ENCODE data around the gene SERINC4.
"Not testable (repeated sequence)": the region's sequence is repeated elsewhere in the genome, so short reads cannot be mapped to it uniquely, and the experiment has no call there.

SERINC4 gene

DNA sequence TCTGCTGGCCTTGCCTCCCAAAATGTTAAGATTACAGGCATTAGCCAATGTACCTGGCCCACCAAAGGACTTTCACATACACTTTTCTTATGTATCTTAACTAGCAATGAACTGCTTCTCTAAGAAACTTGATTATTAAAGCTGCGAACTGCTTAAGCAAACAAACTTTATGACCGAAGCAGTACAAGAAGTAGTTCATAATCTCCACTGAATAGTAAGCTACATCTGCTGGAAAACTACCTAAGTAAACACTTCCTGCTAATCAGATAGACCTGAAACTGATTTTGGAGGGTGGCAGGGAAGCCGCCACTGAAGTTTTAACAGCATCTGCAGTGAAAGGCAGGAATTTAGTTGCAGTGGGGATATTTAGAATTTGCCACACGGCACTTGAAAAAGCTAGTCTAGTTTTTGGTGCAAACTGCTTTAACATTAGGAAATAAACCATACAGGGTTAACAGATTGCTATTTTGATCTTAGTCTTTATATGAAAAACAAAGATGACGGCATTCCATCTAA is 8.5 kb upstream of the SERINC4 start:
- Histone ChIP-seq H3K4me2 (peak overlapping the region in 3 of 11 experiments; percentile 6 to 71 (median 58); a peak in 5 of 22 replicates), H3K4me1 (peaks cover 0 to 23% (median 4%) of the 10 kb centered on the region in 10 experiments; a peak in 9 of 20 replicates), H3K9ac (no peak overlapping the region), H3K27ac (peak overlapping the region in 1 of 11 experiments; percentile 10; a peak in 2 of 22 replicates), H3K9me3 (replicated peaks in 1 of 11) (no peaks in the 10 kb centered on the region), H3K27me3 (no peaks in the 10 kb centered on the region), H3K4me3 (no peak overlapping the region), H4K20me1 (peaks cover 0 to 12% (median 0%) of the 10 kb centered on the region in 11 experiments; a peak in 5 of 22 replicates), H3K36me3 (peaks cover 92 to 100% (median 99%) of the 10 kb centered on the region in 11 experiments)
- TF ChIP-seq Cebpa-rat (IDR thresholded peaks at IDR 0.05), result no peak

DNA sequence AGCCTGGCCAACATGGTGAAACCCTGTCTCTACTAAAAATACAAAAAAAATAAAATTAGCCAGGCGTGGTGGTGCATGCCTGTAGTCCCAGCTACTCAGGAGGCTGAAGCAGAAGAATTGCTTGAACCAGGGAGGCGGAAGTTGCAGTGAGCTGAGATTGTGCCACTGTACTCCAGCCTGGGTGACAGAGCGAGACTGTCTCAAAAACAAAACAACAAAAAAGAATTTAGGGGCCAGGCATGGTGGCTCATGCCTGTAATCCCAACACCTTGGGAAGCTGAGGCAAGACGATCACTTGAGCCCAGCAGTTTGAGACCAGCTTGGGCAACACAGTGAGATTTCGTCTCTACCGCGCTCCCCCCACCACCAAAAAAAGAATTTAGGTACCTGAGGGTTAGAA is 2.7 kb upstream of the SERINC4 start:
- not testable (repeated sequence) for H3K27me3 ChIP-seq; H3K9ac ChIP-seq; H3K4me2 ChIP-seq; H3K27ac ChIP-seq; H3K9me3 ChIP-seq (replicated peaks in 1 of 11); H3K4me3 ChIP-seq
- H3K36me3 ChIP-seq, result peaks cover 79 to 92% (median 87%) of the 10 kb centered on the region in 11 experiments
- H4K20me1 ChIP-seq, result peaks cover 0 to 14% (median 0%) of the 10 kb centered on the region in 11 experiments; a peak in 8 of 22 replicates
- peaks cover 20 to 37% (median 31%) of the 10 kb centered on the region in 10 experiments for H3K4me1 ChIP-seq

DNA sequence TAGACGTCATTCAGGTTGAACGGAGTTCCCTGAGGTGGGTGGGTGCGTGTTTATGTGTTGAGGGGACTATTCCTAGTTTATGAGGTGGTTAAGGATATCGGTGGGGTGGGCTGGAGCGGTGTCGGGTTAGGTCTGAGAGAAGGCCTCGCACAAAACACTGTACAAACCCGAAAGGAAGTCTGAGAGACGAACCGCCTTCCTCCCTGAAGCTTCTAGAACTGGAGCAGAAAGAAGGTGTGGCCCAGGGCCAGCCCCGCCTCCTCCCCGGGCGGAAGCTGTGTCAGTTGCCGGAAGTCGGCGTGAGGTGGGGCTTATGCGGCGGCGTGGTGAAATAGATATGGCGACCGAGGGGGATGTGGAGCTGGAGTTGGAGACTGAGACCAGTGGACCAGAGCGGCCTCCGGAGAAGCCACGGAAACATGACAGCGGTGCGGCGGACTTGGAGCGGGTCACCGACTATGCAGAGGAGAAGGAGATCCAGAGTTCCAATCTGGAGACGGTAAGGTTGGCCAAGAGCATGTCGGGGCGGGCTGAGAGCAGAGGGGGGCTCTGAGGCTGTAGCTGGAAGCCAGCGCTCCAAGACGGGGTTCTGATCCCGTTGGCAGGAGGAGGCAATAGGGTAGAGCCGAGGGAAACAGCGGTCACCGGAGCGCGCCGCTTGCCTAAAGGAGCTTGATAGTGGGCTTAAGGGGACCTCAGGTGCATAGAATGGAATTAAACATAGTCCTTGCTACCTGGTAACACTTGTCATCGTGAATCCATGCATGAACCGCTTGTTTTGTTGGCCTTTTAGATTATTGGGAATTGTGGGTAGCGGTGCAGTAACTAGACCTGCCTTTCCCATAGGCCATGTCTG is 494 bp upstream of the SERINC4 start, which contains the start of gene HYPK:
Gene HYPK, plus strand, starts transcription at position 314 of the 856 bp plus-strand sequence. Its CDS starts 24 bp downstream, at position 338.
- peak within 1 kb of the TSS; percentile 77 to 92 (median 87) for H3K9ac ChIP-seq
- TF ChIP-seq Cebpa-rat (IDR thresholded peaks at IDR 0.05), result no peak
- H3K4me2 ChIP-seq, result peak within 1 kb of the TSS; percentile 82 to 98 (median 90)
- peaks cover 74 to 92% (median 85%) of the 10 kb centered on the region in 11 experiments for H3K36me3 ChIP-seq
- peaks cover 0 to 6% (median 0%) of the 10 kb centered on the region in 11 experiments; a peak in 1 of 22 replicates for H3K9me3 ChIP-seq (replicated peaks in 1 of 11)
- H4K20me1 ChIP-seq, result peaks cover 0 to 34% (median 18%) of the 10 kb centered on the region in 11 experiments; a peak in 16 of 22 replicates
- peaks cover 20 to 57% (median 34%) of the 10 kb centered on the region in 10 experiments for H3K4me1 ChIP-seq
- H3K27me3 ChIP-seq, result no peaks in the 10 kb centered on the region
- H3K27ac ChIP-seq, result peak within 1 kb of the TSS; percentile 54 to 88 (median 83)
- H3K4me3 ChIP-seq, result peak within 1 kb of the TSS; percentile 80 to 98 (median 90)

DNA sequence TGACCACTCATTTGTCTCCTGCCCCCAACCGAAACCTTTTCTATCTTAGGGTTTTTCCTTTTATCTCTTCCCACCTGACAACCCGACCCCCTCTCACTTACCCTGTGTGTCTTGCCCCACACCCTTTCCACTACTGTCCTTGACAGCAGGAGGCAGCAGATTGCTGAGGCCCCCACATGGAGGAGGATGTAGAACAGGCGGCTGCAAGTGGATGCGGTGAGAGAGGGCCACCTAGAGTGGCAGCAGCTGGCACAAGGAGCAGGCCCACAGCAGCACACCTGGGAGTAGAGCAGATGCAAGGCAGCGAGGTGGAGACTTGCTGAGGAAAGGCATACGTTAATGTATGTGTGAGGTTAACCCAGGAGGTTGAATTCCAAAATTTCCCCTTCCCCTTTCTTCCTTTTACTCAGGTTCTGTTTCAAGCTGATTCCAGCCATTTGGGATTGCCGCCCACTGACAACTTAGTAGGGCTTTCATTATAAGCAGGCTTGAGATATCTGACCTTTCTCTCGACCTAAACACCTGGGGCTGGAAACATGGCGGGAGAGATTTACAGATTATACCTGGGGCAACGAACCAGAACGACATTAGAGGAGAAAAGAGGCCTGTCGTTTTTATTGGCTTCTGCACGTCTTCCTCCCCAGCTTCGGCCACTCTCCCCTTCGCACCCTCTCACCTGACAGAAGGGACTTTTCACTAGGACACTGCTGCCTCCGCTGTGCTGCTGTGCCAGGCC is 643 bp downstream of the SERINC4 start:
- no peak for TF ChIP-seq Cebpa-rat (IDR thresholded peaks at IDR 0.05)
- H3K36me3 ChIP-seq, result peaks cover 74 to 92% (median 85%) of the 10 kb centered on the region in 11 experiments
- H3K9ac ChIP-seq, result peak overlapping the region in 3 of 11 experiments; percentile 91 to 92 (median 92); a peak in 2 of 22 replicates

DNA sequence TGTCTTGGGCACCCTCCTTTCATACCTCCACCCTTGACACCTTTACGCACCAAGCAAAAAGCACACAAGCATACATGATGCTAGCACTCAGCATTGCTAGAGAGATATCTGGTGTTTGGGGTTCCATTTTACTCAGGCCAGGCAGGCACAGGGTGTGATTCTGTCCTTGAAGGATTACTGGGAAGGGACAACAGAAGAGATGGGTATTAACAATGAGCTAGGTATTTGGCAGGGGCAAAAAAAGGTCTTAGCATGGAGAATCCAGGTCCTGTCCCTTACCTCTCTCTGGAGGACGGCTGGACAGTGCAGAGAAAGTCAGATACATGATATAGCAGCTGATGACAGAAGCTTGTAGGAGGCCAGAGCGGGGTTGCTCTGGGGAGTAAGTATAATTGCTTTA is 3.5 kb downstream of the SERINC4 start:
- H4K20me1 ChIP-seq, result peaks cover 23 to 59% (median 46%) of the 10 kb centered on the region in 11 experiments; a peak in 21 of 22 replicates
- H3K4me2 ChIP-seq, result peak overlapping the region in 2 of 11 experiments; percentile 16 to 20; a peak in 2 of 22 replicates
- H3K9ac ChIP-seq, result no peak overlapping the region
- H3K4me1 ChIP-seq, result peaks cover 35 to 77% (median 56%) of the 10 kb centered on the region in 10 experiments
- no peak overlapping the region for H3K4me3 ChIP-seq
- peaks cover 58 to 77% (median 72%) of the 10 kb centered on the region in 11 experiments for H3K36me3 ChIP-seq
- H3K27me3 ChIP-seq, result no peaks in the 10 kb centered on the region
- H3K27ac ChIP-seq, result no peak overlapping the region
- H3K9me3 ChIP-seq (replicated peaks in 1 of 11), result peaks cover 0 to 6% (median 0%) of the 10 kb centered on the region in 11 experiments; a peak in 1 of 22 replicates
- no peak for TF ChIP-seq Cebpa-rat (IDR thresholded peaks at IDR 0.05)

More for the DNA sequence above, 643 bp downstream of the SERINC4 start:
- Histone ChIP-seq H3K27me3 (no peaks in the 10 kb centered on the region), H3K9me3 (replicated peaks in 1 of 11) (peaks cover 0 to 6% (median 0%) of the 10 kb centered on the region in 11 experiments; a peak in 1 of 22 replicates), H4K20me1 (peaks cover 3 to 45% (median 29%) of the 10 kb centered on the region in 11 experiments; a peak in 20 of 22 replicates), H3K27ac (peak overlapping the region; percentile 40 to 88 (median 83); a peak in 20 of 22 replicates), H3K4me3 (0 out of 20 replicates have a peak overlapping the region, but pooled peaks of 1 of the 10 experiments have one; percentile 81), H3K4me1 (peaks cover 23 to 68% (median 45%) of the 10 kb centered on the region in 10 experiments), H3K4me2 (peak overlapping the region; percentile 46 to 95 (median 88); a peak in 19 of 22 replicates)

DNA sequence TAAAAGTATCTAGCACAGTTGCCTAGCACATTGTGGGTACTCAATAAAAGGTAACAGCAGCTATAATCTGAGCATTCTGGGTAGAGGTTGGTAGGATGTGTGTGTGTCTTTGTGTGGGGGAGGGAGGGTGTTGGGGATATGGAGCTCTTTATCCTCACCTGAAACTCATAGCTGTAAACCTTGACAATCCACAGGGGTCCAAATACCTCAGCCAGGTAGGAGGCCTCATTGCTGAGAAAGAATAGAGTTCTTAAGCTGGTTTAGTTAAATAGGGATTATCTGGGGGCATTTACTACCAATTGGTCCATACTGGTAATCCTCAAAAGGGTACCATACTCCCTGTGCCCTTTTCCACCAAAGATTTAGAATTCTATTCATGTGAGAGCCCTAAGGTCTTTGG is 4.0 kb downstream of the SERINC4 start:
- Histone ChIP-seq H3K36me3 (peaks cover 57 to 72% (median 70%) of the 10 kb centered on the region in 11 experiments), H3K9ac (no peak overlapping the region), H3K4me3 (no peak overlapping the region), H3K27me3 (no peaks in the 10 kb centered on the region), H3K4me2 (peak overlapping the region in 1 of 11 experiments; percentile 97; a peak in 2 of 22 replicates), H3K4me1 (peaks cover 35 to 76% (median 55%) of the 10 kb centered on the region in 10 experiments), H4K20me1 (peaks cover 23 to 59% (median 46%) of the 10 kb centered on the region in 11 experiments; a peak in 21 of 22 replicates), H3K27ac (no peak overlapping the region), H3K9me3 (replicated peaks in 1 of 11) (peaks cover 0 to 6% (median 0%) of the 10 kb centered on the region in 11 experiments; a peak in 1 of 22 replicates)
- TF ChIP-seq Cebpa-rat (IDR thresholded peaks at IDR 0.05), result no peak

DNA sequence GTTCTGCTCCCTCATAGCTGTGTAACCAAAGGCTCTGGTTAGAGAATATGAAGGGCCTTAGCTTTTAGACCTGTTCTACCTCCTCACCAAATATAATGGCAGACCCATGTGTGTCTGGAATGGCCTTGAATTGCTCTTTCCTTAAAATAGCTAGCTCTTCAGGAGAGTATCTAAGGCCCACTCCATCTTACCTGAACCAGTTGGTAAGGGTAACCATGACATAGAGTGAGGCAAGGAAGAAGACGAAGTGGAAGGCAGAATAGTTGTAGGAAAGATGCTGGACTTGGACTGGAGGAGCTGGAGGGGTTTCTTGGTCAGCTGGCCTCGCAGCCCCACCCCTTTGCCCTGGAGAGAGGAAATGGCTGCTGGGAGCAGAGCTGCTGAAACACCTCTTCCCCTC is 4.8 kb downstream of the SERINC4 start:
- Histone ChIP-seq H3K4me3 (no peak overlapping the region; a peak in 1 of 20 replicates), H4K20me1 (peaks cover 23 to 59% (median 46%) of the 10 kb centered on the region in 11 experiments; a peak in 21 of 22 replicates), H3K4me2 (peak overlapping the region in 7 of 11 experiments; percentile 78 to 98 (median 94); a peak in 10 of 22 replicates), H3K27ac (peak overlapping the region in 2 of 11 experiments; percentile 97 to 98; a peak in 2 of 22 replicates), H3K27me3 (no peaks in the 10 kb centered on the region), H3K9ac (0 out of 22 replicates have a peak overlapping the region, but pooled peaks of 1 of the 11 experiments have one; percentile 5), H3K4me1 (peaks cover 35 to 75% (median 53%) of the 10 kb centered on the region in 10 experiments), H3K36me3 (peaks cover 57 to 71% (median 70%) of the 10 kb centered on the region in 11 experiments), H3K9me3 (replicated peaks in 1 of 11) (peaks cover 0 to 6% (median 0%) of the 10 kb centered on the region in 11 experiments; a peak in 1 of 22 replicates)
- TF ChIP-seq Cebpa-rat (IDR thresholded peaks at IDR 0.05), result no peak
